GM12878 (cell line): ENCODE measurements around the gene TSHZ1. TPM values are rescaled to one million over a fixed set of nuclear protein-coding genes. Genes with fewer than 3 reads are reported as not detected.

Experiments used
- ATAC-seq: fragments of 200-7000 bp; cut with Tn5 transposase; 3 replicates; pipeline ENCODE4 v1.9.1; 2020; ENCODE audit warnings: mild to moderate bottlenecking, moderate library complexity
- BruUV-seq: library from RNA; stranded (reverse); fragments of 400-500 nt; replicated peaks from 2 replicates; lab custom pipeline; 2021; lab: Mats Ljungman, UMichigan
- CTCF ChIA-PET: fragments of 300-600 bp; sonication (Branson Sonifier 250); formaldehyde crosslinking; extraction: SDS; loops from one replicate; lab custom pipeline; 2021; ENCODE audit warnings: inconsistent platforms; lab: Yijun Ruan, JAX
- POLR2A ChIA-PET: fragments of 350-600 bp; formaldehyde crosslinking; extraction: SDS; loops from one replicate; lab custom pipeline; 2021; ENCODE audit warnings: inconsistent platforms; lab: Charles Lee
- RAD21 ChIA-PET: fragments of 300-600 bp; sonication (Branson Sonifier 250); formaldehyde crosslinking; loops from one replicate; lab custom pipeline; 2023; ENCODE audit warnings: antibody characterized with exemption; ENCODE audit not compliant: unreplicated experiment; lab: Charles Lee
- SMC1A ChIA-PET: fragments of 300-600 bp; sonication (Branson Sonifier 250); formaldehyde crosslinking; loops from one replicate; lab custom pipeline; 2023; ENCODE audit not compliant: unreplicated experiment, uncharacterized antibody; lab: Charles Lee
- DNase-seq: peaks from one replicate; pipeline ENCODE4 v3.0.0-alpha.2; 2011; ENCODE audit warnings: low read depth, low spot score
- FAIRE-seq: peaks from 3 replicates; lab custom pipeline; 2011; peaks lifted over from hg19 to GRCh38; lab: Jason Lieb, UNC
- H2AFZ ChIP-seq: 2 replicates; pipeline ENCODE4 v1.6.0; 2011; ENCODE audit warnings: low read depth, low read length, control low read depth; ENCODE audit not compliant: control insufficient read depth
- H3K27ac ChIP-seq: 2 replicates; pipeline ENCODE4 v1.5.1; 2011; ENCODE audit warnings: control low read depth; ENCODE audit not compliant: control insufficient read depth, insufficient read depth
- H3K27me3 ChIP-seq, 2 experiments: replicated peaks in 1 of 2; 2 replicates each; pipeline versions ENCODE4 v1.6.0 to v1.6.1; 2011; ENCODE audit warnings: low read length in 1 of 2; ENCODE audit not compliant: control insufficient read depth in 2 of 2, insufficient read depth in 2 of 2
- H3K36me3 ChIP-seq, 2 experiments: 2 replicates each; pipeline ENCODE4 v1.5.1; 2011; ENCODE audit warnings: low read length in 1 of 2; ENCODE audit not compliant: control insufficient read depth in 2 of 2, insufficient read depth in 2 of 2
- H3K4me1 ChIP-seq: 2 replicates; pipeline ENCODE4 v1.6.1; 2011; ENCODE audit warnings: mild to moderate bottlenecking, low read length, moderate library complexity, mixed read lengths; ENCODE audit not compliant: control insufficient read depth, insufficient read depth
- H3K4me2 ChIP-seq: 2 replicates; pipeline ENCODE4 v1.6.0; 2011; ENCODE audit warnings: control low read depth; ENCODE audit not compliant: control insufficient read depth, insufficient read depth
- H3K4me3 ChIP-seq: fragments of 200-600 bp; sonication (generic); 2 replicates; pipeline ENCODE4 v1.5.1; 2016
- H3K79me2 ChIP-seq: 2 replicates; pipeline ENCODE4 v1.6.0; 2011; ENCODE audit warnings: low read length; ENCODE audit not compliant: control insufficient read depth, insufficient read depth
- H3K9ac ChIP-seq: 2 replicates; pipeline ENCODE4 v1.8.0; 2011; ENCODE audit warnings: low read length, control low read depth, mixed read lengths; ENCODE audit not compliant: control insufficient read depth, insufficient read depth
- H3K9me3 ChIP-seq: replicated peaks from 3 replicates; pipeline ENCODE4 v1.5.1; 2011; ENCODE audit warnings: mild to moderate bottlenecking, low read length; ENCODE audit not compliant: control insufficient read depth, insufficient read depth
- H4K20me1 ChIP-seq: 2 replicates; pipeline ENCODE4 v1.6.0; 2011; ENCODE audit not compliant: control insufficient read depth, insufficient read depth
- BCL3 ChIP-seq: IDR thresholded peaks from 2 replicates; pipeline ENCODE4 v1.6.1; 2011; ENCODE audit warnings: borderline replicate concordance, low read depth, mild to moderate bottlenecking, moderate library complexity, low read length; ENCODE audit not compliant: insufficient read depth, poor library complexity, severe bottlenecking
- CBFB ChIP-seq: IDR thresholded peaks from 2 replicates; pipeline ENCODE4 v1.6.1; 2016; ENCODE audit warnings: antibody characterized with exemption, low read depth
- CHD2 ChIP-seq: IDR thresholded peaks from 2 replicates; pipeline ENCODE4 v1.6.1; 2011; ENCODE audit warnings: low read depth, low read length, improper control_type of control experiment, borderline replicate concordance
- EP300 ChIP-seq, 2 experiments: fragments of 150-350 bp in 1 of 2; IDR thresholded peaks; 2 replicates each; pipeline ENCODE4 v1.6.1; 2011 to 2012; ENCODE audit warnings: low read depth in 2 of 2, low read length in 2 of 2, borderline replicate concordance in 1 of 2, improper control_type of control experiment in 1 of 2, inconsistent platforms in 1 of 2; ENCODE audit not compliant: control insufficient read depth in 1 of 2
- FOS ChIP-seq: IDR thresholded peaks from 3 replicates; pipeline ENCODE4 v1.6.1; 2011; ENCODE audit warnings: borderline replicate concordance; ENCODE audit not compliant: insufficient read length; ENCODE audit errors: extremely low read depth
- GABPA ChIP-seq: IDR thresholded peaks from 2 replicates; pipeline ENCODE4 v1.6.1; 2014; ENCODE audit warnings: antibody characterized with exemption, low read depth, mild to moderate bottlenecking, inconsistent platforms
- IKZF2 ChIP-seq, 2 experiments: fragments of 450-650 bp; IDR thresholded peaks; 2 replicates each; pipeline ENCODE4 v1.6.1; 2017; ENCODE audit warnings: mild to moderate bottlenecking in 2 of 2, moderate library complexity in 2 of 2
- JUNB ChIP-seq: IDR thresholded peaks from 2 replicates; pipeline ENCODE4 v1.6.1; 2016; ENCODE audit warnings: antibody characterized with exemption, mild to moderate bottlenecking
- NFIC ChIP-seq: IDR thresholded peaks from 2 replicates; pipeline ENCODE4 v1.6.1; 2012; ENCODE audit warnings: low read depth, mild to moderate bottlenecking, inconsistent platforms, low read length, moderate library complexity
- SP1 ChIP-seq: IDR thresholded peaks from one replicate; pipeline ENCODE4 v1.6.1; 2011; ENCODE audit warnings: low read depth, low read length
- STAT1 ChIP-seq: fragments of 450-650 bp; conservative IDR thresholded peaks from 2 replicates; pipeline ENCODE4 v1.6.1; 2014; ENCODE audit warnings: antibody characterized with exemption, mild to moderate bottlenecking
- USF1 ChIP-seq: IDR thresholded peaks from 2 replicates; pipeline ENCODE4 v1.6.1; 2011; ENCODE audit warnings: borderline replicate concordance, low read depth, mild to moderate bottlenecking, moderate library complexity, mixed read lengths, low read length; ENCODE audit not compliant: insufficient read depth; ENCODE audit errors: extremely low read length
- YBX1 ChIP-seq: fragments of 450-650 bp; IDR thresholded peaks from 2 replicates; pipeline ENCODE4 v1.6.1; 2016; ENCODE audit warnings: antibody characterized with exemption
- ZBED1 ChIP-seq: IDR thresholded peaks from 2 replicates; pipeline ENCODE4 v1.6.1; 2016; ENCODE audit warnings: borderline replicate concordance
- ZNF24 ChIP-seq: fragments of 450-650 bp; IDR thresholded peaks from 2 replicates; pipeline ENCODE4 v1.6.1; 2017; ENCODE audit warnings: antibody characterized with exemption, mild to moderate bottlenecking
- WGBS: methylation state at CpG from one replicate; pipeline ENCODE4 v1.1.6; 2016; ENCODE audit warnings: low lambda C conversion rate; ENCODE audit not compliant: insufficient replicate concordance, insufficient coverage; ENCODE audit errors: missing lambda C conversion rate; 5-methylcytosine and 5-hydroxymethylcytosine counted together
- in situ Hi-C: fragments of 300-500 bp; cut with MboI; formaldehyde crosslinking; loops from 9 replicates; pipeline ENCODE4 v1.14.3; 2018; ENCODE audit warnings: mixed read lengths
- intact Hi-C: fragments of 100-400 bp; cut with micrococcal nuclease; formaldehyde crosslinking; loops from one replicate; pipeline ENCODE4 v1.14.2; 2022; ENCODE audit not compliant: unreplicated experiment
- polyA plus RNA-seq, 11 experiments: library from polyadenylated mRNA; depleted of rRNA in 4 of 11; unstranded in 6 of 11; stranded (reverse) in 5 of 11; fragments of >200 nt; fragmentation: Nextera tagmentation in 4 of 11; fragmentation: Illumina TruSeq in 1 of 11; extraction: Ambion mirVana in 4 of 11; extraction: Trizol in 1 of 11; gene quantifications; 1 replicate in 1 of 11; 2 replicates in 10 of 11; pipeline versions ENCODE4 v1.2.1 to v1.2.3, GENCODE V29; 2011 to 2016; ENCODE audit warnings: inconsistent platforms in 2 of 11, missing spikeins in 2 of 11, low read depth in 1 of 11
- total RNA-seq, 4 experiments: library from RNA; depleted of rRNA in 3 of 4; stranded (reverse); fragments of >200 nt in 3 of 4; fragmentation: Illumina TruSeq in 1 of 4; extraction: Trizol in 1 of 4; gene quantifications; 2 replicates each; pipeline versions ENCODE4 v1.2.1 to v1.2.3, GENCODE V29; 2013 to 2021

Gene TSHZ1
- total and polyA plus RNA-seq, 10 of the 15 experiments (the other 5 are each of a cell fraction or from before 2014, with no cell fraction given) = 2.2 to 15.2 (median 5.1) TPM

- Histone ChIP-seq H3K27ac (no peak overlapping the region), H3K36me3 (no peaks in the 10 kb centered on the region), H4K20me1 (no peaks in the 10 kb centered on the region), H3K79me2 (no peaks in the 10 kb centered on the region), H2AFZ (no peak overlapping the region), H3K9ac (no peak overlapping the region), H3K9me3 (no peaks in the 10 kb centered on the region), H3K27me3 (no peaks in the 10 kb centered on the region), H3K4me2 (no peak overlapping the region), H3K4me3 (no peak overlapping the region), H3K4me1 (peaks cover 5% of the 10 kb centered on the region)
- intact Hi-C loops = loop anchor here (10.0 kb wide), 2 partner anchors 166 to 296 kb away; no protein-coding TSS in a partner anchor
- POLR2A ChIA-PET = no interaction called here
- WGBS = 59% methylated on average over 11 of the region's 11 CpGs
- no peak for FAIRE-seq
- RAD21 ChIA-PET = no interaction called here
- no peak for ATAC-seq
- TF ChIP-seq IKZF2 (IDR thresholded peaks at IDR 0.05) (no peak), BCL3 (no peak), NFIC (no peak), CHD2 (no peak), SP1 (no peak), JUNB (no peak), FOS (no peak), ZBED1 (no peak), USF1 (no peak), YBX1 (no peak), GABPA (no peak), STAT1 (no peak), EP300 (IDR thresholded peaks at IDR 0.05; ENCODE audit: borderline replicate concordance in 1 of 2, control insufficient read depth in 1 of 2, low read depth in 2 of 2, low read length in 2 of 2) (no peak), ZNF24 (no peak), CBFB (no peak)
- SMC1A ChIA-PET = no interaction called here
- in situ Hi-C loops = loop anchor here (10.0 kb wide), 1 partner anchor 296 kb away; no protein-coding TSS in a partner anchor
- CTCF ChIA-PET = no interaction called here
- no TSS peak for BruUV-seq
- DNase-seq = no peak
Measured at GRCh38 chr18:75178376-75178775, 32.2 kb upstream of the TSHZ1 start.
